PC-3 (cell line): ENCODE data around the gene GRIN2D. TPM values are rescaled to one million over a fixed set of nuclear protein-coding genes. Genes with fewer than 3 reads are reported as not detected.

Source experiments
- ATAC-seq: fragments of 200-7000 bp; cut with Tn5 transposase; 2 replicates; pipeline ENCODE4 v1.9.1; 2020; ENCODE audit warnings: mild to moderate bottlenecking, moderate library complexity
- BruUV-seq: library from RNA; stranded (reverse); fragments of 400-500 nt; replicated peaks from 2 replicates; lab custom pipeline; 2021; lab: Mats Ljungman, UMichigan
- CTCF ChIA-PET: fragments of 300-600 bp; sonication (Branson Sonifier 250); formaldehyde crosslinking; loops from one replicate; lab custom pipeline; 2022; ENCODE audit warnings: antibody characterized with exemption; lab: Charles Lee
- POLR2A ChIA-PET: fragments of 300-600 bp; sonication (Branson Sonifier 250); formaldehyde crosslinking; loops from one replicate; lab custom pipeline; 2022; ENCODE audit warnings: antibody characterized with exemption; ENCODE audit not compliant: unreplicated experiment; lab: Charles Lee
- DNase-seq: peaks from one replicate; pipeline ENCODE4 v3.0.0-alpha.2; 2015
- H2AFZ ChIP-seq: fragments of 300-600 bp; sonication (generic); 2 replicates; pipeline ENCODE4 v1.6.0; 2016; ENCODE audit warnings: antibody characterized with exemption, low read length
- H3F3A ChIP-seq: fragments of 300-600 bp; sonication (generic); one replicate; pipeline ENCODE4 v1.6.0; 2017; ENCODE audit warnings: antibody characterized with exemption, low read length, control low read depth, mild to moderate bottlenecking; ENCODE audit not compliant: unreplicated experiment
- H3K27ac ChIP-seq: fragments of 300-600 bp; sonication (generic); 2 replicates; pipeline ENCODE4 v1.5.1; 2016; ENCODE audit warnings: mild to moderate bottlenecking, low read length
- H3K27me3 ChIP-seq: fragments of 300-600 bp; sonication (generic); 2 replicates; pipeline ENCODE4 v1.6.1; 2016; ENCODE audit warnings: low read length, mixed read lengths
- H3K36me3 ChIP-seq: fragments of 300-600 bp; sonication (generic); 2 replicates; pipeline ENCODE4 v1.6.1; 2016; ENCODE audit warnings: low read depth, mixed run types, low read length, mixed read lengths
- H3K4me1 ChIP-seq: fragments of 300-600 bp; sonication (generic); 2 replicates; pipeline ENCODE4 v1.5.1; 2016; ENCODE audit warnings: low read length; ENCODE audit not compliant: insufficient read depth
- H3K4me2 ChIP-seq: fragments of 300-600 bp; sonication (generic); 2 replicates; pipeline ENCODE4 v1.6.0; 2016; ENCODE audit warnings: low read length
- H3K4me3 ChIP-seq: fragments of 300-600 bp; sonication (generic); 2 replicates; pipeline ENCODE4 v1.5.1; 2016; ENCODE audit warnings: mild to moderate bottlenecking, low read length, mixed read lengths
- H3K79me2 ChIP-seq: fragments of 300-600 bp; sonication (generic); 2 replicates; pipeline ENCODE4 v1.6.1; 2017; ENCODE audit warnings: low read length, mixed read lengths
- H3K9ac ChIP-seq: fragments of 300-600 bp; sonication (generic); 2 replicates; pipeline ENCODE4 v1.6.0; 2016; ENCODE audit warnings: mild to moderate bottlenecking, low read length
- H3K9me2 ChIP-seq: fragments of 300-600 bp; sonication (generic); replicated peaks from 2 replicates; pipeline ENCODE4 v1.6.1; 2016; ENCODE audit warnings: mixed run types, low read length, mixed read lengths
- H3K9me3 ChIP-seq: fragments of 300-600 bp; sonication (generic); 2 replicates; pipeline ENCODE4 v1.6.1; 2016; ENCODE audit warnings: low read length, mixed read lengths
- H4K20me1 ChIP-seq: fragments of 300-600 bp; sonication (generic); 2 replicates; pipeline ENCODE4 v1.6.1; 2016; ENCODE audit warnings: low read length, mixed read lengths
- CTCF ChIP-seq: fragments of 300-600 bp; sonication (generic); conservative IDR thresholded peaks from 2 replicates; pipeline ENCODE4 v1.5.1; 2017; ENCODE audit warnings: antibody characterized with exemption, low read depth, mild to moderate bottlenecking, low read length
- EZH2 ChIP-seq: fragments of 300-600 bp; sonication (generic); IDR thresholded peaks from one replicate; pipeline ENCODE4 v1.6.1; 2017; ENCODE audit warnings: antibody characterized with exemption, mild to moderate bottlenecking, low read length; ENCODE audit not compliant: unreplicated experiment
- EZH2phosphoT487 ChIP-seq: fragments of 300-600 bp; sonication (generic); IDR thresholded peaks from 2 replicates; pipeline ENCODE4 v1.6.1; 2018; ENCODE audit warnings: mild to moderate bottlenecking, antibody characterized with exemption, low read length, borderline replicate concordance
- intact Hi-C: fragments of 100-400 bp; cut with micrococcal nuclease; formaldehyde crosslinking; loops from 2 replicates; pipeline ENCODE4 v1.9.0; 2023
- total RNA-seq: library from RNA; depleted of rRNA; stranded (reverse); fragments of >200 nt; gene quantifications from 2 replicates; pipeline ENCODE4 v1.2.3, GENCODE V29; 2014

GRIN2D gene
- total RNA-seq, 1 experiment from 2014 or later = 0.51 TPM

GRCh38 chr19:48428670-48429069 is 35.2 kb downstream of the GRIN2D start:
- no peaks in the 10 kb centered on the region for H4K20me1 ChIP-seq
- H3K27ac ChIP-seq = no peak overlapping the region
- ATAC-seq (no peak), DNase-seq (no peak)
- H2AFZ ChIP-seq = no peak overlapping the region
- no peak for TF ChIP-seq CTCF
- TF ChIP-seq EZH2phosphoT487 = no peak
- TF ChIP-seq EZH2 = no peak
- H3K27me3 ChIP-seq = no peaks in the 10 kb centered on the region
- H3K9ac ChIP-seq = no peak overlapping the region
- no peaks in the 10 kb centered on the region for H3K36me3 ChIP-seq
- H3K79me2 ChIP-seq = no peaks in the 10 kb centered on the region
- H3K9me3 ChIP-seq = no peaks in the 10 kb centered on the region
- intact Hi-C loops = no loop called here
- POLR2A ChIA-PET = no interaction called here
- H3K4me3 ChIP-seq = no peak overlapping the region
- no peaks in the 10 kb centered on the region for H3F3A ChIP-seq
- H3K9me2 ChIP-seq = no peaks in the 10 kb centered on the region
- no peak overlapping the region for H3K4me2 ChIP-seq
- BruUV-seq = no TSS peak
- CTCF ChIA-PET = no interaction called here
- H3K4me1 ChIP-seq = peaks cover 6% of the 10 kb centered on the region

GRCh38 chr19:48433337-48433736 is 39.9 kb downstream of the GRIN2D start:
- no peak overlapping the region for H3K9ac ChIP-seq
- H3K36me3 ChIP-seq = no peaks in the 10 kb centered on the region
- CTCF ChIA-PET = no interaction called here
- no peak overlapping the region for H3K27ac ChIP-seq
- POLR2A ChIA-PET = no interaction called here
- no TSS peak for BruUV-seq
- no peaks in the 10 kb centered on the region for H3K9me3 ChIP-seq
- intact Hi-C loops = no loop called here
- H3K4me1 ChIP-seq = no peaks in the 10 kb centered on the region
- H2AFZ ChIP-seq = no peak overlapping the region
- no peaks in the 10 kb centered on the region for H4K20me1 ChIP-seq
- no peak for TF ChIP-seq EZH2
- no peak for TF ChIP-seq CTCF
- no peak for TF ChIP-seq EZH2phosphoT487
- H3F3A ChIP-seq = no peaks in the 10 kb centered on the region
- ATAC-seq (no peak), DNase-seq (no peak)
- H3K79me2 ChIP-seq = no peaks in the 10 kb centered on the region
- no peak overlapping the region for H3K4me2 ChIP-seq
- no peaks in the 10 kb centered on the region for H3K27me3 ChIP-seq
- no peaks in the 10 kb centered on the region for H3K9me2 ChIP-seq
- H3K4me3 ChIP-seq = no peak overlapping the region

GRCh38 chr19:48436586-48436985 is 43.1 kb downstream of the GRIN2D start:
- intact Hi-C loops = no loop called here
- Histone ChIP-seq H3K27me3 (no peaks in the 10 kb centered on the region), H3K9ac (no peak overlapping the region), H3K4me2 (no peak overlapping the region), H3K27ac (no peak overlapping the region), H4K20me1 (no peaks in the 10 kb centered on the region), H3K4me1 (no peaks in the 10 kb centered on the region), H3K9me2 (no peaks in the 10 kb centered on the region), H3K79me2 (no peaks in the 10 kb centered on the region), H3F3A (no peaks in the 10 kb centered on the region), H3K4me3 (no peak overlapping the region), H2AFZ (no peak overlapping the region), H3K36me3 (no peaks in the 10 kb centered on the region), H3K9me3 (no peaks in the 10 kb centered on the region)
- DNase-seq (no peak), ATAC-seq (no peak)
- POLR2A ChIA-PET = no interaction called here
- CTCF ChIA-PET = no interaction called here
- TF ChIP-seq CTCF (no peak), EZH2 (no peak), EZH2phosphoT487 (no peak)
- BruUV-seq = no TSS peak
